Sciatic nerve (tissue), 2 donors: Measurements from ENCODE around the gene BMPER. TPM values are rescaled to one million over a fixed set of nuclear protein-coding genes. Genes with fewer than 3 reads are reported as not detected.

Source experiments
- ATAC-seq: fragments of 200-7000 bp; cut with Tn5 transposase; one replicate; pipeline ENCODE4 v1.9.1; 2020; ENCODE audit warnings: mild to moderate bottlenecking, moderate library complexity
- DNase-seq: peaks from one replicate; pipeline ENCODE4 v3.0.0-alpha.2; 2020; ENCODE audit warnings: low spot score
- intact Hi-C: fragments of 100-400 bp; cut with DNase I; formaldehyde crosslinking; loops from one replicate; pipeline ENCODE4 v1.14.2; 2022
- total RNA-seq: library from RNA; stranded (reverse); fragmentation: NEBNext Ultra II Directional; extraction: Animal tissue kit (Norgen Biotek cat#: 25700); gene quantifications from one replicate; pipeline ENCODE4 v1.2.1, GENCODE V29; 2021
- donor health status: DM: no; HTN: no; CAD: no.
- donor health status: DM: no; HTN: no; CAD: no.

Gene BMPER
- total RNA-seq, 1 donor from 2014 or later, result 18.8 TPM

- DNase-seq (no peak), ATAC-seq (no peak)
- intact Hi-C loops, result no loop called here
Measured at GRCh38 chr7:34135924-34136323, 230.6 kb downstream of the BMPER start.

GRCh38 chr7:34136698-34137097 is 231.4 kb downstream of the BMPER start:
- DNase-seq (no peak), ATAC-seq (no peak)

GRCh38 chr7:34137176-34137575 is 231.8 kb downstream of the BMPER start:
- DNase-seq (no peak), ATAC-seq (no peak)
- intact Hi-C loops, result no loop called here

More at GRCh38 chr7:34136698-34137097, 231.4 kb downstream of the BMPER start:
- intact Hi-C loops, result no loop called here

- intact Hi-C loops, result no loop called here
- ATAC-seq (no peak), DNase-seq (no peak)
Measured at GRCh38 chr7:34138483-34138882, 233.1 kb downstream of the BMPER start.

- no peak for DNase-seq
- ATAC-seq, result no peak
- intact Hi-C loops, result no loop called here
Measured at GRCh38 chr7:34139086-34139485, 233.7 kb downstream of the BMPER start.

GRCh38 chr7:34140066-34140465 is 234.7 kb downstream of the BMPER start:
- ATAC-seq (no peak), DNase-seq (no peak)
- intact Hi-C loops, result no loop called here

GRCh38 chr7:34143402-34143801 is 238.1 kb downstream of the BMPER start:
- DNase-seq (no peak), ATAC-seq (no peak)
- intact Hi-C loops, result no loop called here

GRCh38 chr7:34145603-34146002 is 240.3 kb downstream of the BMPER start:
- intact Hi-C loops, result no loop called here

GRCh38 chr7:34153656-34154270 is 248.4 kb downstream of the BMPER start:
- ATAC-seq (no peak), DNase-seq (no peak)
- intact Hi-C loops, result no loop called here

More at GRCh38 chr7:34145603-34146002, 240.3 kb downstream of the BMPER start:
- DNase-seq, result no peak
- no peak for ATAC-seq

GRCh38 chr7:34155220-34155908 is 250.0 kb downstream of the BMPER start:
- peak; percentile 87 for ATAC-seq
- no peak for DNase-seq
- intact Hi-C loops, result no loop called here

- ATAC-seq, result no peak
- DNase-seq, result no peak
- intact Hi-C loops, result no loop called here
Measured at GRCh38 chr7:34156336-34156735, 251.0 kb downstream of the BMPER start.

GRCh38 chr7:34157137-34157536 is 251.8 kb downstream of the BMPER start:
- intact Hi-C loops, result no loop called here
- ATAC-seq (no peak), DNase-seq (no peak)

- peak; percentile 64 for DNase-seq
- peak; percentile 84 for ATAC-seq
- intact Hi-C loops, result no loop called here
Measured at GRCh38 chr7:34158368-34159153, 253.2 kb downstream of the BMPER start.

- DNase-seq, result no peak
- intact Hi-C loops, result no loop called here
- no peak for ATAC-seq
Measured at GRCh38 chr7:34160261-34160752, 255.0 kb downstream of the BMPER start.

- no peak for ATAC-seq
- intact Hi-C loops, result no loop called here
- DNase-seq, result no peak
Measured at GRCh38 chr7:34162027-34162565, 256.8 kb downstream of the BMPER start.

- DNase-seq (no peak), ATAC-seq (no peak)
- intact Hi-C loops, result no loop called here
Measured at GRCh38 chr7:34162677-34163076, 257.3 kb downstream of the BMPER start.

GRCh38 chr7:34163956-34164355 is 258.6 kb downstream of the BMPER start:
- intact Hi-C loops, result no loop called here
- no peak for DNase-seq
- no peak for ATAC-seq

- intact Hi-C loops, result no loop called here
- ATAC-seq, result peak; percentile 73
- no peak for DNase-seq
Measured at GRCh38 chr7:34165466-34165865, 260.1 kb downstream of the BMPER start.

GRCh38 chr7:34165927-34166550 is 260.7 kb downstream of the BMPER start:
- no peak for DNase-seq
- intact Hi-C loops, result no loop called here
- peak; percentile 71 for ATAC-seq
